ENCODE results near the gene MTMR10. TPM values are rescaled to one million over a fixed set of nuclear protein-coding genes. Genes with fewer than 3 reads are reported as not detected.

The MTMR10 gene
- total RNA-seq, 1 donor from 2014 or later = 29.2 TPM

- no peak for DNase-seq (ENCODE audit: extremely low spot score in 2 of 2)
- peaks cover 7 to 66% of the 10 kb centered on the region in 2 donors for H3K36me3 ChIP-seq
- TF ChIP-seq POLR2AphosphoS5 (IDR thresholded peaks at IDR 0.05; ENCODE audit: insufficient read depth in 1 of 2, low read depth in 1 of 2) (no peak), CTCF (IDR thresholded peaks at IDR 0.05) (no peak), POLR2A (IDR thresholded peaks at IDR 0.05) (no peak)
- no peak overlapping the region for H3K4me3 ChIP-seq
- H3K9me3 ChIP-seq = no peaks in the 10 kb centered on the region
- H3K27me3 ChIP-seq = no peaks in the 10 kb centered on the region
- H3K4me1 ChIP-seq = no peaks in the 10 kb centered on the region
- intact Hi-C loops (cut with DNase I) = no loop called here
- no peak overlapping the region for H3K27ac ChIP-seq
Observed at GRCh38 chr15:30921106-30921505, 70.3 kb downstream of the MTMR10 start.

GRCh38 chr15:30919877-30920550, 71.4 kb downstream of the MTMR10 start:
- H3K4me3 ChIP-seq = no peak overlapping the region
- H3K27ac ChIP-seq = no peak overlapping the region
- TF ChIP-seq POLR2A (IDR thresholded peaks at IDR 0.05) (no peak), POLR2AphosphoS5 (IDR thresholded peaks at IDR 0.05; ENCODE audit: insufficient read depth in 1 of 2, low read depth in 1 of 2) (no peak), CTCF (IDR thresholded peaks at IDR 0.05) (no peak)
- no peaks in the 10 kb centered on the region for H3K4me1 ChIP-seq
- H3K27me3 ChIP-seq = no peaks in the 10 kb centered on the region
- peaks cover 0 to 60% of the 10 kb centered on the region in 2 donors for H3K36me3 ChIP-seq
- intact Hi-C loops (cut with DNase I) = no loop called here
- no peaks in the 10 kb centered on the region for H3K9me3 ChIP-seq
- no peak for DNase-seq (ENCODE audit: extremely low spot score in 2 of 2)

- DNase-seq (ENCODE audit: extremely low spot score in 2 of 2) = no peak
- H3K4me3 ChIP-seq = no peak overlapping the region
Observed at GRCh38 chr15:30918366-30918765, 73.1 kb downstream of the MTMR10 start.

GRCh38 chr15:30917675-30918074, 73.8 kb downstream of the MTMR10 start:
- no peak overlapping the region for H3K27ac ChIP-seq
- peaks cover 0 to 45% of the 10 kb centered on the region in 2 donors for H3K36me3 ChIP-seq
- no peaks in the 10 kb centered on the region for H3K9me3 ChIP-seq
- no peak for DNase-seq (ENCODE audit: extremely low spot score in 2 of 2)
- no peaks in the 10 kb centered on the region for H3K27me3 ChIP-seq
- no peaks in the 10 kb centered on the region for H3K4me1 ChIP-seq
- no peak for TF ChIP-seq POLR2A (IDR thresholded peaks at IDR 0.05)
- H3K4me3 ChIP-seq = no peak overlapping the region
- intact Hi-C loops (cut with DNase I) = no loop called here

More at GRCh38 chr15:30918366-30918765, 73.1 kb downstream of the MTMR10 start:
- H3K27me3 ChIP-seq = no peaks in the 10 kb centered on the region
- intact Hi-C loops (cut with DNase I) = no loop called here
- H3K4me1 ChIP-seq = no peaks in the 10 kb centered on the region
- peaks cover 0 to 52% of the 10 kb centered on the region in 2 donors for H3K36me3 ChIP-seq
- H3K27ac ChIP-seq = no peak overlapping the region
- no peaks in the 10 kb centered on the region for H3K9me3 ChIP-seq
- TF ChIP-seq POLR2AphosphoS5 (IDR thresholded peaks at IDR 0.05; ENCODE audit: insufficient read depth in 1 of 2, low read depth in 1 of 2) (no peak), POLR2A (IDR thresholded peaks at IDR 0.05) (no peak), CTCF (IDR thresholded peaks at IDR 0.05) (no peak)

GRCh38 chr15:30917013-30917412, 74.4 kb downstream of the MTMR10 start:
- peaks cover 0 to 41% of the 10 kb centered on the region in 2 donors for H3K36me3 ChIP-seq
- H3K27me3 ChIP-seq = no peaks in the 10 kb centered on the region
- intact Hi-C loops (cut with DNase I) = no loop called here
- no peak for TF ChIP-seq CTCF (IDR thresholded peaks at IDR 0.05)
- H3K9me3 ChIP-seq = no peaks in the 10 kb centered on the region
- H3K4me1 ChIP-seq = no peaks in the 10 kb centered on the region
- H3K27ac ChIP-seq = no peak overlapping the region
- H3K4me3 ChIP-seq = no peak overlapping the region
- no peak for DNase-seq (ENCODE audit: extremely low spot score in 2 of 2)

Data from vagina (tissue), 2 donors.